Stimulated activated naive CD4-positive, alpha-beta T cell treated with Interleukin-2 at 50 U/mL for 16 hours (primary cell): ENCODE measurements around the gene CCL21.

Experiments used
- DNase-seq: peaks from one replicate; lab custom pipeline; 2025; lab: John Stamatoyannopoulos, UW

Gene CCL21

DNA sequence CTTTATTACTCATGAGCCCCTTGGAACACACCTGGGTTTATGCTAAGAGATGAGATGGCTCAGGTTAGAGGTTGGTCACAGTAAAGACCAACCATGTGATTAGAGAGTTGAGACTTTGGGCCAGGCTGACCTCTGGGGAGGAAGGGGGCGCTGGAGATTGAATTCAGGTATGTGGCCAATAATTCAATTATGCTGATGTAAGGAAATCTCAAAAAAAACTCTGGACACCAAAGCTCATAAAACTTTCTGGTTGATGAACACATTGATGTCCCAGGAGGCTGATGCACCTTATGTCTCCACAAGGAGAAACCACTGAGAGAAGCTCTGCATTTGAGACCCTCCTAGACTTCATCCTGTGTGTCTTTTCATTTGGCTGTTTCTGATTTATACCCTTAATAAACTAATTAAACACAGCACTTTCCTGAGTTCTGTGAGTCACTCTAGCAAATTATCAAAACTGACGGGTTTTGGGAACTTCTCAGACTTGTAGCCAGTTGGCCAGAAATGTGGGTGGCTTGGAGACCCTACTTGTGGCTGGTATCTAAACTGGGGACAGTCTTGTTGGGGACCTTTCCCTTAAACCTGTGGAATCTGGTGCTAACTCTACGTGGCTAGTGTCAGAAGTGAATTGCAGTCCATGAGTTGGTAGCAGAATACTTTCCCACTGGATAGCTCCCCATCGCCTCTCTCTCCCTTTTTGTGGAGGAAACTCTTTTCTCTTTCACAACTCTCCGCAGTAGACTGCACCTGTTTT lies 40.0 kb downstream of the CCL21 start:
- DNase-seq: no peak

DNA sequence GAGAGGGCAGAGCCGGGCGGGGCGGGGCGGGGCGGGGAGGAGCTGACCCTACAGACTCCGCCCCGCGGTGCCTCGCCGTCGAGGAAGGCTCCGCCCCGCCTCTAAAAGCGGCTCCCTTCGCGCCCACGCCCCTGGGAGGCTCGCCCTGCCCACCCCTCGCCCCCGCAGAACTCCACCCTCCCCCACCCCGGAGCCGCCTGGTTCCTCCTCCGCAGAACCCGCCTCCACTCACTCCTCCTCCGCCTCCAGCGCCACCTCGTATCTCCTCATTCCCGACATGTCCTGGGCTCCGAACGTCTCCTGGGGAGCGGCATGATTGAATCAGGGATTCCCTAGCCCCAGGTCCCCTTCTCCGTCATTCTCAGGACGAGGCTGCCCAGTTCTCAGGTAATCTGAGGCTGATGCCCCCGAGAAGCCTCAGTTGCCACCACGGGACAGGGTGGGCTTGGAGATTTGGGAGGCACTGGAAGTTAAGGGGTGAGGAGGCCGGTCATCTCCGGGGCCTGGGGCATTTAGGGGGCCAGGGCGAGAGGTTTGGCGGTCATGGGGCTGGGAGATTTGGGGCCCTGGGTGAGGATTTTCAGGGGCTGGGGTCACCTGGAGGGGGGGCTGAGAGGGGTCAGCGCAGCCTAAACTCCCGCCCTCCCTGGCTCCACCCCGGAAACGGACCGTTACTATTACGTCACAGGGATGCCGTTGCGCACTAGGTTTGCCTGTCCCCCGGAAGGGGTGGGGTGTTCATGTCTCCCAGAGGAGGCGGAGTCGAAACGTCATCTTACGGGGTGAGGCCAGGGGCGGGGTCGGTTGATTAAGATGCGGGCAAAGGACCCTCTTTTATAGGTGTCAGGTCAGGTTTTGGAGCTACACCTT lies 44.3 kb downstream of the CCL21 start:
- DNase-seq: peak; percentile 81

DNA sequence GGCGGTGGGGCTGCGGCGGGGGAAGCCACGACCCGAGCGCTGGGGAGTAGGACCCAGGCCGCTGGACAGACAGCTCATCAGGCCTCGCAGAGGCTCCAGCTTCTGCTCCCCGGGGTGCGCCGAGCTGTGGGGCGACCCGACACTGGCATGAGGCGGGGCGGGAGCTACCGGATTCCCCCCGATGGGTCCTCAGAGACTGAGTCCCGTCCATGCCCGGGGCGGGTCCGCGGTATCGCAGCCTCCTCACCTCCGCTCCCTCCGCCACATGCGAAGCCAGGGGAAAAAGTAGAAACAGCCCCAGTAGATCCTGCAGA lies 44.9 kb downstream of the CCL21 start:
- no peak for DNase-seq

DNA sequence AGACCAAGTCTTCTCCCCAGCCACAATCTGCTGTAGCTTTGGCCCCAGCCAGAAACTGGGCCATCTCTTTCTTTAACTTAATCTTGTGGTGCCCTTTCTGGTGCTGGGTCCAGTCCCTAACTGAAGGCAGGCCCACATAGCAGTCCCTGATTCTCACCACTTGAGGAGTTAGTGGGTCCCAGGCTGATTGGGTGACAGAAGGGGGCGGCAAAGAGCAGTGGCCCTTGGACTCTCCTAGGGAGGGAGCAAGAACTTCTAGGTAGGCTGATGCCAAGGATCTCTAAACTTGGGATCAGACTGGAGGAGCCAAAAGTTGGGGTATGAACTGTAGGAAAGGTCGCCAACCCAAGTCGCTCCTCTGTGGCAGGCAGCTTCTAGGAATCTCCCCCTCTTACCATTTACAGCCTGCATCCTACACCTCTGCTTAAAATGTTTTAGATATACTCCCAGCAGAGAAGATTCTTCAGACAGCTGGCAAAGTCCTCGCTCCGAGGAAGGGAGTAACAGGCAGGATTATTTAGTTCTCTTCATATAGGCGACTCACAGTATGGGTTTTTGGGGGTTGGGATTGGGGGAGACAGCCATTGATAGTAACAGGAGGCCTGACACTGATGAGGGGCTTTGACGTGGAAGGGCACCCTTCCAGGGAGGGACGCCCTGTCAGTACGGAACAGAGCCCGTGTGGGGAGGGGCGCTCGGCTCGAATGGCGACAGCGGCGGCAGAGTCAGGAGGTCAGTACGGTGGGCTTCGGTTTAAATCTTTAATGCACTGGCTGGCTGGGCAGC lies 45.5 kb downstream of the CCL21 start:
- peak; percentile 56 for DNase-seq

DNA sequence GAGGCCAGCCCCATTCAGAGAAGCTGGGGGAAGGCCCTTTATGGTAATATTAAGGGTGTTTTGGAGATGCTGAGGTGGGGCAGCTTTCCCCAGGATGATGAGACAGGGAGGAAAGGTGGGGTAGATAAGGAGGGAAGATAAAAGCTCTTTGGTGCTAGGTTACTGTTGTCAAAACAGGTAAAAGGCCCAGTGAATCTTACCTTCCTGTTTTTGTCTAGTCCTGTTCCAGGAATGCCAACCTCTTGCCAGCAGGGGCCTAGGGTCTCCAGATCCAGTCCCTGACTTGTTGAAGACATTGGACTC lies 46.7 kb downstream of the CCL21 start:
- no peak for DNase-seq

DNA sequence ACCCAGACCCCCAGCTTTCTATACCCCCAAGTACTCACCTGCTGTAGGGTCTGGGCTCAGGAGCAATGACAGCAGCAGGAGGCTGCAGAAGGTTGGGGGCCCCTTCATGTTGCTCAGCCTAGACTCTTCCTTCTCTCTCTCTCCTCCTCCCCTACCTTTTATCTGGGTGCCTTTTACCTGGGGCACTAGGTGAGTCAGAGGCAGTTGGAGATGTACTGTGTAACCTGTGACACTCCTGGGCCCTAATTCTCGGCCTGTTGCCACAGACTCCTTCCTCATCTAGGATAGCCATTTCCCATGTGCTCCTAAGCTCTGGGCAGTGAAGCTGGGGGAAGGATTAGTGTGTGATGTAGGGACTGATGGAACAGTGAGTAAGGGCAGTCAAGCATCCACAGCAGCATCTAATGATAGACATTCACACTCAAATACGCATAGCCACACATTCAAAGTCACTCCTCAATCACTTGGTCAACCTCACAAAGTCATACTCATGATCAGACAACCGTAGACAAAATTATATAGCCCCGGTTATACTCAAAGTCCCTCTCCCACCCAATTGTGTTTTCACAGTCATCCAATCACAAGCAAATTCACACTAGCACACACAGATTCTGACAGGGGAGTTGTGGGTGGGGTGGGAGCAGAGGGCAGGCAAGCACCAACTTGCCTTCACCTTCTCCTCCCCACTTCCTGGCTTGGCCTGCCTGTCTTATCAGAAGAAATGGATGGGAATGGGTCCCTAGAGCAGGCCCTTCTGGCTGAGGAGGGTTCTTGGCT lies 47.2 kb downstream of the CCL21 start, which contains the start of gene CCL27:
Gene CCL27 (minus strand): TSS at position 132 of the 777 bp plus-strand sequence. CDS start 24 bp downstream, at position 108.
- DNase-seq: no peak

DNA sequence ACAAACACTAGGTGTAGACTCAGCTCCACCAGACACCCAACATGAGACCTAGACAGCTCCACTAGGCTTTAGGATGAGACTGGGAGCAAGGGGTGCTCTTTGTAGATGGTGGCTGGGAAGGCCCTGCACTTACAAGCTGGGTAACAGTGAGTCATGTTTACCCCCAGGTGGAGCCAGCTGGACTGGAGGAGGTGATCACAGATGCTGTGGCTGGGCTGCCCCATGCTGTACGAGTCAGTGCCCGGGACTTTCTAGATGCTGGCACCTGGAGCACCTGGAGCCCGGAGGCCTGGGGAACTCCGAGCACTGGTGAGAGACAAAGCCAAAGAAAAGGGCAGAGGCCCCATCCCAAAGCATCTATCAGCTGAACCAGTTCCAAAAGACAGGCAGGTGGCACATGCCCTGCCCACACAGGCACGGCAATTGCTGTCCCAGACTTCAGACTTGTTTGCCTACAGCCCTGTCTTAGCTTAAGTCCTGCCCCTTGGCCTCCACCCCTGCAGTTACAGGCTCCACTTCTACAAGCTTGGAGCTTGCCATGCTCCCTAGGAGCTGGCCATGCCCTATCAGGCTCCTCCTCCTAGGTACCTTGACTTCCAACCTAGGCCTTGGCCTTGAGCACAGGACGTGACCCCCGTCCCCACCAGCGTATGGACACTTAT lies 50.2 kb downstream of the CCL21 start:
- no peak for DNase-seq
